ENCODE data around the gene CD247. TPM values are rescaled to one million over a fixed set of nuclear protein-coding genes. Genes with fewer than 3 reads are reported as not detected.
A peak's percentile ranks its signal among the peaks of the same experiment; 100 is the strongest.

Gene CD247
- total and polyA plus RNA-seq, 2 of the 13 experiments (the other 11 are each of a cell fraction or from before 2014, with no cell fraction given): 0.20 TPM; not detected in 1

GRCh38 chr1:167532964-167533824 is 14.9 kb upstream of the CD247 start:
- BruUV-seq (replicated peaks): no TSS peak
- no peak overlapping the region for H2AFZ ChIP-seq (ENCODE audit: low read length)
- ChIA-PET CTCF (ENCODE audit: low intra/inter-chr PET ratio, low total read pairs) (interaction anchor here (1.5 to 2.8 kb wide), 2 partner anchors 131 to 467 kb away, joined by 13 to 15 read pairs; no protein-coding TSS in a partner anchor), POLR2A (interaction anchor here (2.7 kb wide), 1 partner anchor 20 kb away, joined by 9 read pairs; the partner anchor contains the start of gene CREG1)
- no peaks in the 10 kb centered on the region; a peak in 1 of 5 replicates for H3K27me3 ChIP-seq (ENCODE audit: control insufficient read depth in 1 of 2, insufficient read depth in 2 of 2, low read length in 2 of 2)
- 52% methylated on average over 5 of the region's 6 CpGs for WGBS (ENCODE audit: low lambda C conversion rate)
- H3K9ac ChIP-seq (ENCODE audit: insufficient read depth, low read depth, low read length): no peak overlapping the region
- H4K20me1 ChIP-seq (ENCODE audit: insufficient read depth, low read length): no peaks in the 10 kb centered on the region
- H3K4me1 ChIP-seq (ENCODE audit: insufficient read depth, low read length): peaks cover 23% of the 10 kb centered on the region
- no peak for DNase-seq (ENCODE audit: low spot score)
- peak overlapping the region; percentile 44 for H3K4me2 ChIP-seq (ENCODE audit: low read depth, low read length)
- in situ Hi-C loops (cut with HindIII; ENCODE audit: extremely low pct_ligation_motif_present, low pct_unique_long_range_greater_than_20kb): loop anchor here (10.0 to 25.0 kb wide), 3 partner anchors 118 to 468 kb away; no protein-coding TSS in a partner anchor
- ATAC-seq: peak; percentile 63
- H3K4me3 ChIP-seq (replicated peaks in 1 of 3; ENCODE audit: insufficient read depth in 1 of 3, low read depth in 2 of 3, low read length in 3 of 3): no peak overlapping the region
- no peaks in the 10 kb centered on the region for H3K79me2 ChIP-seq (ENCODE audit: insufficient read depth, low read length)
- intact Hi-C loops (cut with micrococcal nuclease; ENCODE audit: unreplicated experiment): loop anchor here (1.0 to 5.0 kb wide), 3 partner anchors 90 to 467 kb away; no protein-coding TSS in a partner anchor
- H3K27ac ChIP-seq (ENCODE audit: extremely low read length, insufficient read depth, low read length): no peak overlapping the region
- H3K36me3 ChIP-seq (replicated peaks in 1 of 2; ENCODE audit: control insufficient read depth in 1 of 2, insufficient read depth in 2 of 2, low read length in 2 of 2): no peaks in the 10 kb centered on the region
- H3K9me3 ChIP-seq (ENCODE audit: low read length): no peaks in the 10 kb centered on the region
- no peak for FAIRE-seq
- TF ChIP-seq ZNF33A (CRISPR knock-in tag; IDR thresholded peaks at IDR 0.05; ENCODE audit: borderline replicate concordance) (no peak), NR2F6 (IDR thresholded peaks at IDR 0.05) (no peak), NR2F6 (CRISPR knock-in tag; IDR thresholded peaks at IDR 0.05) (no peak), ZNF768 (CRISPR knock-in tag; IDR thresholded peaks at IDR 0.05) (peak; percentile 72), REPIN1 (CRISPR knock-in tag; IDR thresholded peaks at IDR 0.05; ENCODE audit: borderline replicate concordance, low read depth) (no peak), DNMT1 (CRISPR knock-in tag; IDR thresholded peaks at IDR 0.05) (no peak), ZFP41 (CRISPR knock-in tag; IDR thresholded peaks at IDR 0.05; ENCODE audit: borderline replicate concordance) (no peak), KMT2B (CRISPR knock-in tag; IDR thresholded peaks at IDR 0.05) (no peak), WIZ (CRISPR knock-in tag; IDR thresholded peaks at IDR 0.05) (no peak), ZNF672 (CRISPR knock-in tag; IDR thresholded peaks at IDR 0.05) (no peak), ATF1 (CRISPR knock-in tag; IDR thresholded peaks at IDR 0.05) (no peak), NCOA1 (CRISPR knock-in tag; IDR thresholded peaks at IDR 0.05) (no peak), PRDM15 (CRISPR knock-in tag; IDR thresholded peaks at IDR 0.05) (no peak), ARID2 (CRISPR knock-in tag; IDR thresholded peaks at IDR 0.05; ENCODE audit: borderline replicate concordance) (no peak), ZNF724P (CRISPR knock-in tag; IDR thresholded peaks at IDR 0.05; ENCODE audit: borderline replicate concordance) (no peak), TAF1 (CRISPR knock-in tag; IDR thresholded peaks at IDR 0.05) (no peak)
- TF ChIP-seq, protein P1, sequence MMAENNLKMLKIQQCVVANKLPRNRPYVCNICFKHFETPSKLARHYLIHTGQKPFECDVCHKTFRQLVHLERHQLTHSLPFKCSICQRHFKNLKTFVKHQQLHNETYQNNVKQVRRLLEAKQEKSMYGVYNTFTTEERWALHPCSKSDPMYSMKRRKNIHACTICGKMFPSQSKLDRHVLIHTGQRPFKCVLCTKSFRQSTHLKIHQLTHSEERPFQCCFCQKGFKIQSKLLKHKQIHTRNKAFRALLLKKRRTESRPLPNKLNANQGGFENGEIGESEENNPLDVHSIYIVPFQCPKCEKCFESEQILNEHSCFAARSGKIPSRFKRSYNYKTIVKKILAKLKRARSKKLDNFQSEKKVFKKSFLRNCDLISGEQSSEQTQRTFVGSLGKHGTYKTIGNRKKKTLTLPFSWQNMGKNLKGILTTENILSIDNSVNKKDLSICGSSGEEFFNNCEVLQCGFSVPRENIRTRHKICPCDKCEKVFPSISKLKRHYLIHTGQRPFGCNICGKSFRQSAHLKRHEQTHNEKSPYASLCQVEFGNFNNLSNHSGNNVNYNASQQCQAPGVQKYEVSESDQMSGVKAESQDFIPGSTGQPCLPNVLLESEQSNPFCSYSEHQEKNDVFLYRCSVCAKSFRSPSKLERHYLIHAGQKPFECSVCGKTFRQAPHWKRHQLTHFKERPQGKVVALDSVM (CRISPR knock-in tag; IDR thresholded peaks at IDR 0.05): no peak
- TF ChIP-seq, protein P2, sequence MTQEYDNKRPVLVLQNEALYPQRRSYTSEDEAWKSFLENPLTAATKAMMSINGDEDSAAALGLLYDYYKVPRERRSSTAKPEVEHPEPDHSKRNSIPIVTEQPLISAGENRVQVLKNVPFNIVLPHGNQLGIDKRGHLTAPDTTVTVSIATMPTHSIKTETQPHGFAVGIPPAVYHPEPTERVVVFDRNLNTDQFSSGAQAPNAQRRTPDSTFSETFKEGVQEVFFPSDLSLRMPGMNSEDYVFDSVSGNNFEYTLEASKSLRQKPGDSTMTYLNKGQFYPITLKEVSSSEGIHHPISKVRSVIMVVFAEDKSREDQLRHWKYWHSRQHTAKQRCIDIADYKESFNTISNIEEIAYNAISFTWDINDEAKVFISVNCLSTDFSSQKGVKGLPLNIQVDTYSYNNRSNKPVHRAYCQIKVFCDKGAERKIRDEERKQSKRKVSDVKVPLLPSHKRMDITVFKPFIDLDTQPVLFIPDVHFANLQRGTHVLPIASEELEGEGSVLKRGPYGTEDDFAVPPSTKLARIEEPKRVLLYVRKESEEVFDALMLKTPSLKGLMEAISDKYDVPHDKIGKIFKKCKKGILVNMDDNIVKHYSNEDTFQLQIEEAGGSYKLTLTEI (CRISPR knock-in tag; conservative IDR thresholded peaks at IDR 0.05): no peak
